ENCODE results near the gene PPM1E.

Gene PPM1E

GRCh38 chr17:58980706-58981481 lies 225.2 kb downstream of the PPM1E start:
- no peak for TF ChIP-seq CTCF (IDR thresholded peaks at IDR 0.05; ENCODE audit: low read depth, low read length)
- DNase-seq, result no peak
- Histone ChIP-seq H3K27me3 (no peaks in the 10 kb centered on the region), H3K36me3 (peaks cover 5% of the 10 kb centered on the region), H3K9me3 (no peaks in the 10 kb centered on the region), H3K4me1 (no peaks in the 10 kb centered on the region), H3K4me3 (ENCODE audit: low read depth, low read length) (no peak overlapping the region)

GRCh38 chr17:58982626-58983025 lies 227.0 kb downstream of the PPM1E start:
- no peaks in the 10 kb centered on the region for H3K9me3 ChIP-seq

GRCh38 chr17:58985367-58985766 lies 229.7 kb downstream of the PPM1E start:
- H3K4me3 ChIP-seq (ENCODE audit: low read depth, low read length), result no peak overlapping the region
- no peaks in the 10 kb centered on the region for H3K4me1 ChIP-seq
- no peaks in the 10 kb centered on the region; the same call in none of the 2 replicates for H3K36me3 ChIP-seq
- no peaks in the 10 kb centered on the region for H3K27me3 ChIP-seq
- H3K9me3 ChIP-seq, result no peaks in the 10 kb centered on the region
- no peak for DNase-seq
- no peak for TF ChIP-seq CTCF (IDR thresholded peaks at IDR 0.05; ENCODE audit: low read depth, low read length)

More at GRCh38 chr17:58982626-58983025, 227.0 kb downstream of the PPM1E start:
- no peak for TF ChIP-seq CTCF (IDR thresholded peaks at IDR 0.05; ENCODE audit: low read depth, low read length)
- DNase-seq, result no peak
- Histone ChIP-seq H3K27me3 (no peaks in the 10 kb centered on the region), H3K4me3 (ENCODE audit: low read depth, low read length) (no peak overlapping the region), H3K36me3 (peaks cover 5% of the 10 kb centered on the region), H3K4me1 (no peaks in the 10 kb centered on the region)

- no peak for TF ChIP-seq CTCF (IDR thresholded peaks at IDR 0.05; ENCODE audit: low read depth, low read length)
- DNase-seq, result no peak
Observed at GRCh38 chr17:58985971-58986370, 230.3 kb downstream of the PPM1E start.

GRCh38 chr17:58989629-58990028 lies 234.0 kb downstream of the PPM1E start:
- DNase-seq, result no peak
- Histone ChIP-seq H3K36me3 (no peaks in the 10 kb centered on the region), H3K4me3 (ENCODE audit: low read depth, low read length) (no peak overlapping the region), H3K4me1 (no peaks in the 10 kb centered on the region), H3K9me3 (no peaks in the 10 kb centered on the region), H3K27me3 (no peaks in the 10 kb centered on the region)
- TF ChIP-seq CTCF (IDR thresholded peaks at IDR 0.05; ENCODE audit: low read depth, low read length), result no peak

More at GRCh38 chr17:58985971-58986370, 230.3 kb downstream of the PPM1E start:
- Histone ChIP-seq H3K9me3 (no peaks in the 10 kb centered on the region), H3K36me3 (no peaks in the 10 kb centered on the region; the same call in 1 of the 2 replicates), H3K27me3 (no peaks in the 10 kb centered on the region), H3K4me3 (ENCODE audit: low read depth, low read length) (no peak overlapping the region), H3K4me1 (no peaks in the 10 kb centered on the region)

- DNase-seq, result no peak
- Histone ChIP-seq H3K4me3 (ENCODE audit: low read depth, low read length) (no peak overlapping the region), H3K27me3 (no peaks in the 10 kb centered on the region), H3K36me3 (no peaks in the 10 kb centered on the region), H3K9me3 (no peaks in the 10 kb centered on the region), H3K4me1 (no peaks in the 10 kb centered on the region)
- no peak for TF ChIP-seq CTCF (IDR thresholded peaks at IDR 0.05; ENCODE audit: low read depth, low read length)
Observed at GRCh38 chr17:58991718-58992331, 236.2 kb downstream of the PPM1E start.

All from BE2C (cell line).